Loucy (cell line): Measurements from ENCODE around the gene TMEM135.
"Not testable (repeated sequence)": the region's sequence is repeated elsewhere in the genome, so short reads cannot be mapped to it uniquely, and the experiment has no call there.

Experiments
- H2AFZ ChIP-seq: fragments of 200-600 bp; sonication (generic); 2 replicates; pipeline ENCODE4 v1.6.0; 2016; ENCODE audit warnings: antibody characterized with exemption, mild to moderate bottlenecking, low read length, moderate library complexity
- H3F3A ChIP-seq: fragments of 200-600 bp; 2 replicates; pipeline ENCODE4 v1.6.0; 2016; ENCODE audit warnings: antibody characterized with exemption, low read depth, mild to moderate bottlenecking
- H3K27me3 ChIP-seq: fragments of 200-600 bp; sonication (generic); 2 replicates; pipeline ENCODE4 v1.6.1; 2014; ENCODE audit warnings: low read length, mild to moderate bottlenecking; ENCODE audit not compliant: insufficient read depth, poor library complexity, severe bottlenecking
- H3K36me3 ChIP-seq: fragments of 200-600 bp; sonication (generic); 2 replicates; pipeline ENCODE4 v1.6.1; 2016; ENCODE audit warnings: low read length; ENCODE audit not compliant: insufficient read depth
- H3K4me1 ChIP-seq: fragments of 200-600 bp; sonication (generic); 2 replicates; pipeline ENCODE4 v1.5.1; 2014; ENCODE audit warnings: low read length, mild to moderate bottlenecking; ENCODE audit not compliant: insufficient read depth, poor library complexity, severe bottlenecking
- H3K4me2 ChIP-seq: fragments of 200-600 bp; sonication (generic); 2 replicates; pipeline ENCODE4 v1.6.0; 2014; ENCODE audit warnings: antibody characterized with exemption, low read length, low read depth, mild to moderate bottlenecking; ENCODE audit not compliant: poor library complexity, severe bottlenecking
- H3K4me3 ChIP-seq: fragments of 200-600 bp; sonication (generic); 2 replicates; pipeline ENCODE4 v1.5.1; 2014; ENCODE audit warnings: low read length, mild to moderate bottlenecking, mixed read lengths; ENCODE audit not compliant: poor library complexity, severe bottlenecking
- H3K79me2 ChIP-seq: fragments of 200-600 bp; sonication (generic); 2 replicates; pipeline ENCODE4 v1.6.1; 2014; ENCODE audit warnings: low read length; ENCODE audit not compliant: insufficient read depth
- H3K9ac ChIP-seq: fragments of 200-600 bp; sonication (generic); 2 replicates; pipeline ENCODE4 v1.6.0; 2014; ENCODE audit warnings: mild to moderate bottlenecking, low read depth, low read length, moderate library complexity; ENCODE audit not compliant: poor library complexity, severe bottlenecking
- H3K9me2 ChIP-seq: fragments of 200-600 bp; sonication (generic); replicated peaks from 2 replicates; pipeline ENCODE4 v1.6.1; 2016; ENCODE audit warnings: low read depth, low read length, mixed read lengths
- H3K9me3 ChIP-seq: fragments of 200-600 bp; sonication (generic); 2 replicates; pipeline ENCODE4 v1.6.1; 2014; ENCODE audit warnings: mild to moderate bottlenecking, antibody characterized with exemption, low read length, low read depth; ENCODE audit not compliant: insufficient read depth
- H4K20me1 ChIP-seq: fragments of 200-600 bp; sonication (generic); 2 replicates; pipeline ENCODE4 v1.6.0; 2014; ENCODE audit warnings: antibody characterized with exemption, low read length, mild to moderate bottlenecking; ENCODE audit not compliant: insufficient read depth, poor library complexity, severe bottlenecking
- CTCF ChIP-seq: fragments of 200-600 bp; sonication (generic); conservative IDR thresholded peaks from 2 replicates; pipeline ENCODE4 v1.5.1; 2014; ENCODE audit warnings: mild to moderate bottlenecking, antibody characterized with exemption, low read length
- EZH2phosphoT487 ChIP-seq: fragments of 200-600 bp; IDR thresholded peaks from 2 replicates; pipeline ENCODE4 v1.6.1; 2018; ENCODE audit warnings: antibody characterized with exemption, mild to moderate bottlenecking, moderate library complexity, borderline replicate concordance

TMEM135 gene

GRCh38 chr11:87280143-87280542, 242.4 kb downstream of the TMEM135 start:
- TF ChIP-seq CTCF: no peak
- TF ChIP-seq EZH2phosphoT487: no peak
- H3K4me3 ChIP-seq: no peak overlapping the region
- no peaks in the 10 kb centered on the region for H3K9me3 ChIP-seq
- no peaks in the 10 kb centered on the region for H4K20me1 ChIP-seq
- H3F3A ChIP-seq: no peaks in the 10 kb centered on the region
- no peaks in the 10 kb centered on the region for H3K4me1 ChIP-seq
- H3K36me3 ChIP-seq: no peaks in the 10 kb centered on the region
- no peaks in the 10 kb centered on the region for H3K79me2 ChIP-seq
- no peak overlapping the region for H3K4me2 ChIP-seq
- H2AFZ ChIP-seq: no peak overlapping the region
- H3K27me3 ChIP-seq: no peaks in the 10 kb centered on the region
- H3K9me2 ChIP-seq: no peaks in the 10 kb centered on the region
- no peak overlapping the region for H3K9ac ChIP-seq

GRCh38 chr11:87281496-87281895, 243.8 kb downstream of the TMEM135 start:
- Histone ChIP-seq H3K4me2 (no peak overlapping the region), H3K9ac (no peak overlapping the region), H3K36me3 (no peaks in the 10 kb centered on the region), H3K4me3 (no peak overlapping the region), H3K27me3 (no peaks in the 10 kb centered on the region), H3K4me1 (no peaks in the 10 kb centered on the region), H3K9me2 (no peaks in the 10 kb centered on the region), H2AFZ (no peak overlapping the region), H3F3A (no peaks in the 10 kb centered on the region), H3K79me2 (no peaks in the 10 kb centered on the region), H4K20me1 (no peaks in the 10 kb centered on the region), H3K9me3 (no peaks in the 10 kb centered on the region)
- TF ChIP-seq CTCF (peak; percentile 31), EZH2phosphoT487 (no peak)

GRCh38 chr11:87284306-87284705, 246.6 kb downstream of the TMEM135 start:
- Histone ChIP-seq H3K4me1 (no peaks in the 10 kb centered on the region), H2AFZ (no peak overlapping the region), H3K9me3 (no peaks in the 10 kb centered on the region), H3K4me3 (no peak overlapping the region), H3K27me3 (no peaks in the 10 kb centered on the region), H4K20me1 (no peaks in the 10 kb centered on the region), H3K9me2 (no peaks in the 10 kb centered on the region), H3K4me2 (no peak overlapping the region), H3F3A (no peaks in the 10 kb centered on the region), H3K36me3 (no peaks in the 10 kb centered on the region), H3K9ac (no peak overlapping the region), H3K79me2 (no peaks in the 10 kb centered on the region)
- TF ChIP-seq EZH2phosphoT487: no peak
- no peak for TF ChIP-seq CTCF

GRCh38 chr11:87285674-87286073, 247.9 kb downstream of the TMEM135 start:
- H3K27me3 ChIP-seq: not testable (repeated sequence)

More at GRCh38 chr11:87285674-87286073, 247.9 kb downstream of the TMEM135 start:
- not testable (repeated sequence) for H3K9ac ChIP-seq, H3K9me2 ChIP-seq, H3K4me2 ChIP-seq, H3K36me3 ChIP-seq, H3K4me3 ChIP-seq, H2AFZ ChIP-seq, H3K9me3 ChIP-seq, H3K4me1 ChIP-seq, H4K20me1 ChIP-seq, H3F3A ChIP-seq, H3K79me2 ChIP-seq
